Measurements from ENCODE around the gene UBA3.

The UBA3 gene

GRCh38 chr3:69065318-69065964, 14.7 kb downstream of the UBA3 start:
- peak; percentile 56 for DNase-seq

GRCh38 chr3:69063636-69064035, 16.5 kb downstream of the UBA3 start:
- DNase-seq: peak; percentile 39

GRCh38 chr3:69059688-69060087, 20.5 kb downstream of the UBA3 start:
- DNase-seq: no peak

GRCh38 chr3:69058947-69059224, 21.3 kb downstream of the UBA3 start:
- no peak for DNase-seq

GRCh38 chr3:69058180-69058946, 21.8 kb downstream of the UBA3 start:
- DNase-seq: peak; percentile 48

GRCh38 chr3:69052472-69052898, 27.7 kb downstream of the UBA3 start:
- DNase-seq: no peak

- DNase-seq: peak; percentile 98
These were observed 28.3 kb downstream of the UBA3 start, which contains the start of gene TMF1 for GRCh38 chr3:69051756-69052471. Gene TMF1 (minus strand): TSS chr3:69052333. CDS start chr3:69052086, 247 bp downstream.

GRCh38 chr3:69048990-69049389, 31.2 kb downstream of the UBA3 start:
- no peak for DNase-seq

- no peak for DNase-seq
These were observed 35.6 kb downstream of the UBA3 start for GRCh38 chr3:69044608-69045007.

- no peak for DNase-seq
These were observed 46.7 kb downstream of the UBA3 start for GRCh38 chr3:69033470-69033869.

GRCh38 chr3:69032737-69033136, 47.4 kb downstream of the UBA3 start:
- DNase-seq: no peak

GRCh38 chr3:69032142-69032541, 48.0 kb downstream of the UBA3 start:
- DNase-seq: no peak

- DNase-seq: no peak
These were observed 48.5 kb downstream of the UBA3 start for GRCh38 chr3:69031635-69032034.

- no peak for DNase-seq
These were observed 59.3 kb downstream of the UBA3 start for GRCh38 chr3:69020857-69021256.

GRCh38 chr3:69020424-69020823, 59.7 kb downstream of the UBA3 start:
- DNase-seq: peak; percentile 19

GRCh38 chr3:69016901-69017300, 63.3 kb downstream of the UBA3 start:
- DNase-seq: no peak

- DNase-seq: no peak
These were observed 64.1 kb downstream of the UBA3 start for GRCh38 chr3:69016102-69016501.

- no peak for DNase-seq
These were observed 66.1 kb downstream of the UBA3 start for GRCh38 chr3:69014022-69014580.

- peak; percentile 85 for DNase-seq
These were observed 66.7 kb downstream of the UBA3 start, which contains the start of gene EOGT for GRCh38 chr3:69013253-69014021. Gene EOGT (minus strand): TSS chr3:69013684. CDS start chr3:69009846, 3,838 bp downstream.

GRCh38 chr3:69012800-69013252, 67.3 kb downstream of the UBA3 start:
- peak; percentile 25 for DNase-seq

GRCh38 chr3:69012100-69012799, 67.9 kb downstream of the UBA3 start:
- no peak for DNase-seq
